HepG2 (cell line): ENCODE results near the gene RCOR1. TPM values are rescaled to one million over a fixed set of nuclear protein-coding genes. Genes with fewer than 3 reads are reported as not detected.

ENCODE experiments used
- FOXC1 ChIP-seq: sonication (generic); formaldehyde crosslinking; IDR thresholded peaks from 2 replicates; pipeline ENCODE4 v1.8.0; 2022; ENCODE audit warnings: mild to moderate bottlenecking, missing genetic modification reagents, borderline replicate concordance
- HOXA3 ChIP-seq: sonication (generic); formaldehyde crosslinking; IDR thresholded peaks from 2 replicates; pipeline ENCODE4 v1.5.0; 2020; ENCODE audit warnings: missing genetic modification reagents
- JUN ChIP-seq: sonication (generic); formaldehyde crosslinking; IDR thresholded peaks from 2 replicates; pipeline ENCODE4 v1.4.0; 2020; ENCODE audit warnings: mild to moderate bottlenecking, missing genetic modification reagents
- MYNN ChIP-seq: sonication (generic); formaldehyde crosslinking; IDR thresholded peaks from 2 replicates; pipeline ENCODE4 v1.4.0; 2020; ENCODE audit warnings: mild to moderate bottlenecking, low read depth, missing genetic modification reagents
- NFATC3 ChIP-seq: sonication (generic); formaldehyde crosslinking; IDR thresholded peaks from 2 replicates; pipeline ENCODE4 v1.5.1; 2020; ENCODE audit warnings: mild to moderate bottlenecking, missing genetic modification reagents
- NKX3-1 ChIP-seq: sonication (generic); formaldehyde crosslinking; IDR thresholded peaks from 2 replicates; pipeline ENCODE4 v1.5.0; 2020; ENCODE audit warnings: missing genetic modification reagents
- NR2C2 ChIP-seq: sonication (generic); formaldehyde crosslinking; IDR thresholded peaks from 2 replicates; pipeline ENCODE4 v1.4.0; 2020; ENCODE audit warnings: missing genetic modification reagents, mild to moderate bottlenecking, moderate library complexity, borderline replicate concordance
- PTBP1 ChIP-seq: fragments of 200-400 bp; formaldehyde crosslinking; IDR thresholded peaks from 2 replicates; pipeline ENCODE4 v1.6.1; 2018; ENCODE audit warnings: low read length, low read depth; ENCODE audit not compliant: poor library complexity, severe bottlenecking
- TAF15 ChIP-seq: fragments of 200-400 bp; formaldehyde crosslinking; IDR thresholded peaks from one replicate; pipeline ENCODE4 v1.6.1; 2018; ENCODE audit warnings: mild to moderate bottlenecking, low read depth, low read length; ENCODE audit not compliant: poor library complexity, severe bottlenecking
- U2AF1 ChIP-seq: fragments of 200-400 bp; formaldehyde crosslinking; optimal IDR thresholded peaks from 2 replicates; pipeline ENCODE3; 2017; ENCODE audit warnings: mild to moderate bottlenecking, low read depth, low read length
- ZNF180 ChIP-seq: sonication (generic); formaldehyde crosslinking; IDR thresholded peaks from 2 replicates; pipeline ENCODE4 v1.4.0; 2020; ENCODE audit warnings: low read depth, missing genetic modification reagents, borderline replicate concordance
- ZNF207 ChIP-seq: fragments of 450-650 bp; IDR thresholded peaks from 2 replicates; pipeline ENCODE4 v1.6.1; 2016; ENCODE audit warnings: antibody characterized with exemption, borderline replicate concordance
- ZNF253 ChIP-seq: sonication (generic); formaldehyde crosslinking; IDR thresholded peaks from 2 replicates; pipeline ENCODE4 v1.8.0; 2022; ENCODE audit warnings: mild to moderate bottlenecking, missing genetic modification reagents, borderline replicate concordance
- ZNF256 ChIP-seq: sonication (generic); formaldehyde crosslinking; conservative IDR thresholded peaks from 2 replicates; pipeline ENCODE4 v1.4.0; 2020; ENCODE audit warnings: missing genetic modification reagents
- ZNF614 ChIP-seq: IDR thresholded peaks from 2 replicates; pipeline ENCODE4 v1.6.1; 2018; ENCODE audit warnings: missing biosample characterization, missing genetic modification reagents, inconsistent platforms, borderline replicate concordance
- polyA plus RNA-seq, 8 experiments: library from polyadenylated mRNA; depleted of rRNA in 3 of 8; stranded (reverse) in 7 of 8; unstranded in 1 of 8; fragments of >200 nt; fragmentation: Illumina TruSeq in 4 of 8; extraction: Trizol in 4 of 8; gene quantifications; 2 replicates each; pipeline versions ENCODE4 v1.2.1 to v1.2.3, GENCODE V29; 2011 to 2016; ENCODE audit warnings: low read depth in 4 of 8, missing spikeins in 1 of 8, mixed read lengths in 1 of 8; ENCODE audit not compliant: insufficient read depth in 1 of 8
- total RNA-seq, 5 experiments: library from RNA; depleted of rRNA; stranded (reverse); fragments of >200 nt; fragmentation: Illumina TruSeq; extraction: Trizol; gene quantifications; 2 replicates each; pipeline ENCODE4 v1.2.3, GENCODE V29; 2016; ENCODE audit warnings: low read depth in 1 of 5
- TF ChIP-seq, protein P1 (sequence below): sonication (generic); formaldehyde crosslinking; IDR thresholded peaks from 2 replicates; pipeline ENCODE4 v1.8.1; 2023; ENCODE audit warnings: mild to moderate bottlenecking, missing genetic modification reagents
- TF ChIP-seq, protein P2 (sequence below): sonication (generic); formaldehyde crosslinking; IDR thresholded peaks from 2 replicates; pipeline ENCODE4 v1.4.0; 2020; ENCODE audit warnings: missing genetic modification reagents
- TF ChIP-seq, protein P3 (sequence below): sonication (generic); formaldehyde crosslinking; IDR thresholded peaks from 2 replicates; pipeline ENCODE4 v1.4.0; 2020; ENCODE audit warnings: mild to moderate bottlenecking, missing genetic modification reagents
- TF ChIP-seq, protein P4 (sequence below): sonication (generic); formaldehyde crosslinking; IDR thresholded peaks from 2 replicates; pipeline ENCODE4 v1.9.0; 2022; ENCODE audit warnings: low read depth, missing genetic modification reagents

Gene RCOR1
- total and polyA plus RNA-seq, 2 of the 13 experiments (the other 11 are each of a cell fraction or from before 2014, with no cell fraction given), result 10.2 to 11.1 TPM

GRCh38 chr14:102545461-102546265 lies 46.8 kb upstream of the RCOR1 start (continued):
- TF ChIP-seq, protein P1, sequence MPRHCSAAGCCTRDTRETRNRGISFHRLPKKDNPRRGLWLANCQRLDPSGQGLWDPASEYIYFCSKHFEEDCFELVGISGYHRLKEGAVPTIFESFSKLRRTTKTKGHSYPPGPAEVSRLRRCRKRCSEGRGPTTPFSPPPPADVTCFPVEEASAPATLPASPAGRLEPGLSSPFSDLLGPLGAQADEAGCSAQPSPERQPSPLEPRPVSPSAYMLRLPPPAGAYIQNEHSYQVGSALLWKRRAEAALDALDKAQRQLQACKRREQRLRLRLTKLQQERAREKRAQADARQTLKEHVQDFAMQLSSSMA (CRISPR knock-in tag), result 0 out of 2 replicates have a peak, but pooled peaks have one; percentile 26
- TF ChIP-seq ZNF253 (CRISPR knock-in tag), result no peak
- TF ChIP-seq ZNF256, result no peak
- no peak for TF ChIP-seq U2AF1
- no peak for TF ChIP-seq TAF15
- TF ChIP-seq NFATC3 (CRISPR knock-in tag), result 0 out of 2 replicates have a peak, but pooled peaks have one; percentile 63
- TF ChIP-seq, protein P2, sequence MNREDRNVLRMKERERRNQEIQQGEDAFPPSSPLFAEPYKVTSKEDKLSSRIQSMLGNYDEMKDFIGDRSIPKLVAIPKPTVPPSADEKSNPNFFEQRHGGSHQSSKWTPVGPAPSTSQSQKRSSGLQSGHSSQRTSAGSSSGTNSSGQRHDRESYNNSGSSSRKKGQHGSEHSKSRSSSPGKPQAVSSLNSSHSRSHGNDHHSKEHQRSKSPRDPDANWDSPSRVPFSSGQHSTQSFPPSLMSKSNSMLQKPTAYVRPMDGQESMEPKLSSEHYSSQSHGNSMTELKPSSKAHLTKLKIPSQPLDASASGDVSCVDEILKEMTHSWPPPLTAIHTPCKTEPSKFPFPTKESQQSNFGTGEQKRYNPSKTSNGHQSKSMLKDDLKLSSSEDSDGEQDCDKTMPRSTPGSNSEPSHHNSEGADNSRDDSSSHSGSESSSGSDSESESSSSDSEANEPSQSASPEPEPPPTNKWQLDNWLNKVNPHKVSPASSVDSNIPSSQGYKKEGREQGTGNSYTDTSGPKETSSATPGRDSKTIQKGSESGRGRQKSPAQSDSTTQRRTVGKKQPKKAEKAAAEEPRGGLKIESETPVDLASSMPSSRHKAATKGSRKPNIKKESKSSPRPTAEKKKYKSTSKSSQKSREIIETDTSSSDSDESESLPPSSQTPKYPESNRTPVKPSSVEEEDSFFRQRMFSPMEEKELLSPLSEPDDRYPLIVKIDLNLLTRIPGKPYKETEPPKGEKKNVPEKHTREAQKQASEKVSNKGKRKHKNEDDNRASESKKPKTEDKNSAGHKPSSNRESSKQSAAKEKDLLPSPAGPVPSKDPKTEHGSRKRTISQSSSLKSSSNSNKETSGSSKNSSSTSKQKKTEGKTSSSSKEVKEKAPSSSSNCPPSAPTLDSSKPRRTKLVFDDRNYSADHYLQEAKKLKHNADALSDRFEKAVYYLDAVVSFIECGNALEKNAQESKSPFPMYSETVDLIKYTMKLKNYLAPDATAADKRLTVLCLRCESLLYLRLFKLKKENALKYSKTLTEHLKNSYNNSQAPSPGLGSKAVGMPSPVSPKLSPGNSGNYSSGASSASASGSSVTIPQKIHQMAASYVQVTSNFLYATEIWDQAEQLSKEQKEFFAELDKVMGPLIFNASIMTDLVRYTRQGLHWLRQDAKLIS (CRISPR knock-in tag), result 0 out of 2 replicates have a peak, but pooled peaks have one; percentile 35
- no peak for TF ChIP-seq JUN (CRISPR knock-in tag)
- TF ChIP-seq HOXA3 (CRISPR knock-in tag), result peak; percentile 46; the same call in 1 of the 2 replicates
- TF ChIP-seq NR2C2 (CRISPR knock-in tag), result 0 out of 2 replicates have a peak, but pooled peaks have one; percentile 2
- TF ChIP-seq NKX3-1 (CRISPR knock-in tag), result no peak
- no peak for TF ChIP-seq PTBP1
- no peak for TF ChIP-seq ZNF614 (CRISPR knock-in tag)
- 0 out of 2 replicates have a peak, but pooled peaks have one; percentile 57 for TF ChIP-seq MYNN (CRISPR knock-in tag)
- TF ChIP-seq, protein P3, sequence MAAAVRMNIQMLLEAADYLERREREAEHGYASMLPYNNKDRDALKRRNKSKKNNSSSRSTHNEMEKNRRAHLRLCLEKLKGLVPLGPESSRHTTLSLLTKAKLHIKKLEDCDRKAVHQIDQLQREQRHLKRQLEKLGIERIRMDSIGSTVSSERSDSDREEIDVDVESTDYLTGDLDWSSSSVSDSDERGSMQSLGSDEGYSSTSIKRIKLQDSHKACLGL (CRISPR knock-in tag), result peak; percentile 65; the same call in 1 of the 2 replicates
- TF ChIP-seq ZNF207, result no peak
- no peak for TF ChIP-seq ZNF180
- TF ChIP-seq, protein P4, sequence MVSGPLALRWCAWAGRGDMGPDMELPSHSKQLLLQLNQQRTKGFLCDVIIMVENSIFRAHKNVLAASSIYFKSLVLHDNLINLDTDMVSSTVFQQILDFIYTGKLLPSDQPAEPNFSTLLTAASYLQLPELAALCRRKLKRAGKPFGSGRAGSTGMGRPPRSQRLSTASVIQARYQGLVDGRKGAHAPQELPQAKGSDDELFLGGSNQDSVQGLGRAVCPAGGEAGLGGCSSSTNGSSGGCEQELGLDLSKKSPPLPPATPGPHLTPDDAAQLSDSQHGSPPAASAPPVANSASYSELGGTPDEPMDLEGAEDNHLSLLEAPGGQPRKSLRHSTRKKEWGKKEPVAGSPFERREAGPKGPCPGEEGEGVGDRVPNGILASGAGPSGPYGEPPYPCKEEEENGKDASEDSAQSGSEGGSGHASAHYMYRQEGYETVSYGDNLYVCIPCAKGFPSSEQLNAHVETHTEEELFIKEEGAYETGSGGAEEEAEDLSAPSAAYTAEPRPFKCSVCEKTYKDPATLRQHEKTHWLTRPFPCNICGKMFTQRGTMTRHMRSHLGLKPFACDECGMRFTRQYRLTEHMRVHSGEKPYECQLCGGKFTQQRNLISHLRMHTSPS (CRISPR knock-in tag), result 0 out of 2 replicates have a peak, but pooled peaks have one; percentile 10
- TF ChIP-seq FOXC1 (CRISPR knock-in tag), result peak; percentile 30; the same call in 1 of the 2 replicates
